ENCODE measurements around the gene CADM1. TPM values are rescaled to one million over a fixed set of nuclear protein-coding genes. Genes with fewer than 3 reads are reported as not detected.

Gene CADM1
- total RNA-seq, 1 donor from 2014 or later = 1.7 TPM

DNA sequence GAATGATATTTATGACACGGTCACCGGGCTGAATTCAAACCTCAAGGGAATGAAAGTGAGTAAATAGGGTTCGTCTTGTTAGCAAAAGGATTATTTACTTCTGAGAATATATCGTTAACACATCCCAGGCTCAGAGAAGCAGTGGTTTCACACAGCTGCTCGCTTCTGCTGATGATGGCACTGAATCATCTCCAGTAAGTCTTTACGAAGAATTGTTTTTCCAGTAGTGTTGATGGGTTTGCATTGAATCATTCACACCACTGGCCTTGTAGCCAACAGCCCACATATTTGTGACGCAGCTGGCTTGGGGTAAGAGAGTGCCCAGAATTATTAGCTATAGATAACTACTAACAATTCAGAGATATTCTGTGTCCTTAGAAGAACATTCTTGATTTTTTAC lies 236.3 kb downstream of the CADM1 start:
- Mint-ChIP-seq H3K27ac (no peak overlapping the region), H3K4me1 (ENCODE audit: low read depth) (no peaks in the 10 kb centered on the region), H3K4me3 (ENCODE audit: low read depth) (no peak overlapping the region), H3K36me3 (ENCODE audit: low read depth) (no peaks in the 10 kb centered on the region), H3K27me3 (ENCODE audit: low read depth) (peaks cover 6% of the 10 kb centered on the region), H3K9me3 (no peaks in the 10 kb centered on the region)
- DNase-seq (ENCODE audit: low spot score) = no peak
- intact Hi-C loops (cut with micrococcal nuclease) = no loop called here

DNA sequence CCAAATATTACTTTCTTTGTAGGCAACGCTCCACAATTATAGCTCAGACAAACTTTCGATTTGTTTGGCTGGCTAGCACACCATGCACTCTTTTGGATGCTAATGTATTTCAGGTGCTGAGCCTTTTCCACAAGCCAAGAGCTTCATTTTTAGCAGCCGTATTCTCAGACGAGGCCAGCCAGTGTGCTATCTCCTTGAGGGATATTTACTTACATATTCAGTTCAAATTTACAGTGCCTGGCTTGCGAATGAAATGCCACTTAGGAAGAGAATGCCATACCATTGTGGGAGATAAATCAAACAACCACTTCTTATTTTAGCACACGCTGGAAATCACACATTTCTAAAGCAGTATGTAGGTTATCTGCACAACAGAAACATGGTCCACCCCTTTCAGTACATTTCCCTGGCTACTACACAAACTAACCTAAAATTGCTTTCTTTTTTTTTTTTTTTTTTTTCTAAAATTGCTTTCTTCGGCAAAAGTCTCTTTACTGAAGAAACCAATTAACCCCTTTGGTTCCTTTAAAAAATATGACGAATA lies 236.9 kb downstream of the CADM1 start:
- Mint-ChIP-seq H3K36me3 (ENCODE audit: low read depth) (no peaks in the 10 kb centered on the region), H3K9me3 (no peaks in the 10 kb centered on the region), H3K4me1 (ENCODE audit: low read depth) (no peaks in the 10 kb centered on the region), H3K27ac (no peak overlapping the region), H3K27me3 (ENCODE audit: low read depth) (peaks cover 6% of the 10 kb centered on the region), H3K4me3 (ENCODE audit: low read depth) (no peak overlapping the region)
- no peak for DNase-seq (ENCODE audit: low spot score)
- intact Hi-C loops (cut with micrococcal nuclease) = no loop called here

DNA sequence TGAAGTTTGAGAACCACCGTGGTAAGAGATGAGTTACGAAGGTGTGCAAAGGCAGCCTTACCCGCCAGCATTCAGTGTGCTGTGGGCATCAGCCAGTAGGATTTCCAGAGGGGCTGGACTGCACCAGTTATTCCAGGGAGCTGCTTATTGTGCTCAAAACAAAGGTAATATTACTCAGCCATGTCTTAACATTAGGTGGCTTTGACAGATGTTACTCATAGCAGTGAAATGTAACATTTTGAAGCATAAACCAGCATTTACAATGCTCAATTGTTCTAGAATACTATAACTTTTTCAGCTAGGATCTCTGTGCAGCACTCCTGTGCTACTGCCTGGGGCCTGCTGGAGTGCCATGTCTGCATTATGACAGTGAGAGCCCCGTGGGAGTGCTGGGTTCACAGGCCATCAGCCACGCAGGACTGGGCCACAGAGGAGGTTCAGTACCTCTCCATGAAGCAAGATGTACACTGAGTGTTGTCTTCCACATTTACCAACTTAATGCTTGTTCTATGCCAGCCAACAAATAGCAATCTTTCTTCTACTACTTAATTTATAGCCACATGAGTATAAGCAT lies 238.1 kb downstream of the CADM1 start:
- Mint-ChIP-seq H3K4me3 (ENCODE audit: low read depth) (no peak overlapping the region), H3K4me1 (ENCODE audit: low read depth) (no peaks in the 10 kb centered on the region), H3K9me3 (no peaks in the 10 kb centered on the region), H3K27ac (no peak overlapping the region), H3K27me3 (ENCODE audit: low read depth) (peaks cover 6% of the 10 kb centered on the region), H3K36me3 (ENCODE audit: low read depth) (no peaks in the 10 kb centered on the region)
- no peak for DNase-seq (ENCODE audit: low spot score)
- intact Hi-C loops (cut with micrococcal nuclease) = no loop called here

DNA sequence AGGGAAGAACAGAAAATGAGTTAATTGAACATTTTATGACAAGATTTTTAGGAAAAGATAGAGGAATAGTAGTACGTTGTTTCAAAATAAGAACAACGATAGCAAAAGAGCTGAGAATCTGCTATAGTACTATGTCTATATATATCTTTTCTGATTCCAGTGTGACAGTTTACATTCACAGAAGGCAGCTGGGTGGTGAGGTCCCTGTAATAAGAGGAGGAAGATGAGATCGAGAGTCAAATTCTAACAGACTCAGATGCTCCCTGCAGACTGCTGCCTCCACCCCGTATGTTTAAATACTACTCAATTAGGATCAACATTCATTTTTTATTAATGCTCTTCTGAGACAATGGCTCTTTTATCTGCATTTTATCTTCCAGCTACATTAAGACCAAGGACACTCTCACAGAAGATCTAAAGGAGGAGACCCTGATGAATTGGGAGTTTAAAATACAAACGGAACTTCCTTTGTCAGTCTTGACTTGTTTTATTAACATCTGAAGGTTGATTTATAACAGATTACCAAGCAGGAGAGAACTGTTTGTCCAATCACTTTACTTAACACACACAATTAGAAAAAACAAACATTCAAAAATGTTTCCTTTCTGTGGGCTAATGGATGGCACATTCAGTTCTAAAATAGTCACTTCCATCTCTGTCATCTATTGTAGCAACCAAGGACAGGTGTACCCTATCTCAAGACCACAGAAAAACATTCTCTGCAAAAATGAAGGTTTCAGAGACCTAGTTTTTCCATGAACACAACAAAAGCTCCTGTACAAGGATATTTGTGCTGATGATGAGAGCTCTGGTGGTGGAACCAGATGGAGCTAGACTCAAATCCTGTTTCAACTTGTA lies 240.2 kb downstream of the CADM1 start:
- H3K27ac Mint-ChIP-seq = no peak overlapping the region
- DNase-seq (ENCODE audit: low spot score) = no peak
- no peaks in the 10 kb centered on the region for H3K9me3 Mint-ChIP-seq
- H3K36me3 Mint-ChIP-seq (ENCODE audit: low read depth) = no peaks in the 10 kb centered on the region
- H3K27me3 Mint-ChIP-seq (ENCODE audit: low read depth) = peaks cover 6% of the 10 kb centered on the region
- no peak overlapping the region for H3K4me3 Mint-ChIP-seq (ENCODE audit: low read depth)
- intact Hi-C loops (cut with micrococcal nuclease) = no loop called here
- no peaks in the 10 kb centered on the region for H3K4me1 Mint-ChIP-seq (ENCODE audit: low read depth)

DNA sequence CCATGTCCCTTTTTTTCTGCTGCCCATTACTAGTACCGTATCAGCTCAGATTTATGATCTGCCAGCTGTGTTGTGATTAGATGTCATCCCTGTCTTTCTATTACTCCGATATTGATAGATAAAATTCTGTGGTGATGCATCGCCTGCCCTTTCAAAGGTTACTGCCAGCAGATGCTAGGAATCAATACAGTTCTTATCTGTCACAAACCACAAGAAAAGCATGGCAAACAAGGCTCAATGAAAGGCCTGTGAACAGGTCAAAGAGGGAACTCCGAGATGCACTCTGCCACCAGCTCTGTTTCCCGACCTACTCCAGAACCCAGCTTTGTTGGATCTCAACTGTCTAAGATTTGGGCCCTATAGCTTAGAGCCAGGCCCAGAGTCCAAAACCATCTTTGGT lies 246.0 kb downstream of the CADM1 start:
- H3K27ac Mint-ChIP-seq = no peak overlapping the region
- no peaks in the 10 kb centered on the region for H3K36me3 Mint-ChIP-seq (ENCODE audit: low read depth)

DNA sequence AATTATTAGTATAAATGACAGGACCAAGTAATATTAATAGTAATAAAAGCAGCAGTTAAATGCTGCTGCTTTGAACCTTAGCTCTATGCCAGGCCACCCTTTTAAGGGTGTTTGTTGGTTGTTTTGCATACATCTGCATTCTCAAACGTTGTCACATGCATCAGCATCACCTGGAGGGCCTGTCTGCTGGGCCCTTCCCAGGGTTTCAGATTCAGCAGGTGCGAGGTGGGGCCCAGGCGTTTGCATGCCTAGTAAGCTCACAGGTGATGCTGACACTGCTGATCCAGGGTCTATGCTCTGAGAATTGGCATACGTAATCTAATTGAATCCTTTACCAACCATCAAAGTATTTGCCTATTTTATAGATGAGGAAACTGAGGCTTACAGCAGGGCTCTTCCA lies 246.5 kb downstream of the CADM1 start:
- peaks cover 18% of the 10 kb centered on the region for H3K27me3 Mint-ChIP-seq (ENCODE audit: low read depth)
- no peak overlapping the region for H3K4me3 Mint-ChIP-seq (ENCODE audit: low read depth)
- no peak overlapping the region for H3K27ac Mint-ChIP-seq
- no peaks in the 10 kb centered on the region for H3K36me3 Mint-ChIP-seq (ENCODE audit: low read depth)
- DNase-seq (ENCODE audit: low spot score) = no peak
- peaks cover 10% of the 10 kb centered on the region for H3K4me1 Mint-ChIP-seq (ENCODE audit: low read depth)
- intact Hi-C loops (cut with micrococcal nuclease) = no loop called here
- no peaks in the 10 kb centered on the region for H3K9me3 Mint-ChIP-seq

More for the DNA sequence above, 246.0 kb downstream of the CADM1 start:
- Mint-ChIP-seq H3K9me3 (no peaks in the 10 kb centered on the region), H3K4me1 (ENCODE audit: low read depth) (peaks cover 10% of the 10 kb centered on the region), H3K4me3 (ENCODE audit: low read depth) (no peak overlapping the region), H3K27me3 (ENCODE audit: low read depth) (peaks cover 14% of the 10 kb centered on the region)
- DNase-seq (ENCODE audit: low spot score) = no peak
- intact Hi-C loops (cut with micrococcal nuclease) = no loop called here

DNA sequence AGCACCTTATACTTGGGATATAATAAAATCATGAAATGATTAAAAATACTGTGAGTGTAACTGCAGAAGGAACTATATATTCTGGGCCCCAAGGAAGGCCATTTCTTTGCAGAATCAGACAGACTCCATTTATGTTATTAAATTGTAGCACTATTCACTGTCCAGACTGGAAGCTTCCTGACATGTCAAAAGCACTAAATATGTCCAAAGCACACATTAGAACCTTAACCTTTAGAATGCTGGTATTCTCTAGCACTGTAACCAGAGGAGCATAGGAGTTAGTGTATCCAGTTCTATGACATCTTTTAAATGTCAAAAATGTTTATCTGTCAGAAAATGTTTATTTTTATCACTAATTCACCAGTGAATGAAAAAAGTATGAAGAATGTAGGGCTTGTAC lies 246.9 kb downstream of the CADM1 start:
- H3K4me1 Mint-ChIP-seq (ENCODE audit: low read depth) = peaks cover 10% of the 10 kb centered on the region
- H3K9me3 Mint-ChIP-seq = no peaks in the 10 kb centered on the region
- intact Hi-C loops (cut with micrococcal nuclease) = no loop called here
- DNase-seq (ENCODE audit: low spot score) = no peak
- H3K27me3 Mint-ChIP-seq (ENCODE audit: low read depth) = peaks cover 22% of the 10 kb centered on the region
- H3K36me3 Mint-ChIP-seq (ENCODE audit: low read depth) = no peaks in the 10 kb centered on the region
- no peak overlapping the region for H3K4me3 Mint-ChIP-seq (ENCODE audit: low read depth)
- no peak overlapping the region for H3K27ac Mint-ChIP-seq

DNA sequence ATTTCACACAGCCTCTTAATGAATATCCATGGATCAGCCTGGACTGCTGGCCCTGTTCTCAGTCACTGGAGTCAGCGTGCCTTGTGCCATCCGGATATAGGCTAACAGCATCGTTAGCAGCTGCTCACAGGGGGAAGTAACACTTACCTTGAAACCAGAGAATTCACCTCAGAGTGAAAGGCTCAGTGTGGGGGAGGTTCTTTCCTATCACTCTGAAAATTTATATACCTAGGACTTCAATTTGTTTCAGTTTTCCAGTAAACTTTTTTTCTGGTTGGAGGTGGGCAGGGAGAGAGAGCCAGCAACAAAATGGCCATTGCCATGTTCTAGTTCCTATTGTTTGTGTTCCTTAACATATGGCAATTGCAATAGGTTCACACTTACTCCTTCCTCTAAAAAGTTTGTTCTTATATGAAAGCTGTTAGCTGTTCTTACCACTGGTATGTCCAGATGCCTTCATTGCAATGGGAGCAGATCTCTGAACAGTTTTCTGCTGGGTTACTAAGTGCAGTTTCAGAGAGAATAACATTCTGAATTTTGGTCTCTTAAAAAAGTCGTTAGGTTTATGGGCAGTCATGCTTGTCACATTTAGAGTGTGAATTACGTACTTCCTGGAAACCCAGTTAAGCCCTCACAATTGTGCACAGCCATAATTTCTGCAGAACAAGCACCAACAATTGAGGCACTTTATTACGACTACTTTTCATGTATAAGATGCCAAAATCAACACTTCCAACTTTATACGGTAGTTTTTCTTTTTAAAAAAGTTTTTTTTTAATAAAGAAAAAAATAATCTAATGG lies 247.6 kb downstream of the CADM1 start:
- Mint-ChIP-seq H3K27ac (no peak overlapping the region), H3K4me1 (ENCODE audit: low read depth) (peaks cover 10% of the 10 kb centered on the region), H3K36me3 (ENCODE audit: low read depth) (no peaks in the 10 kb centered on the region), H3K27me3 (ENCODE audit: low read depth) (peaks cover 24% of the 10 kb centered on the region), H3K4me3 (ENCODE audit: low read depth) (no peak overlapping the region), H3K9me3 (no peaks in the 10 kb centered on the region)
- DNase-seq (ENCODE audit: low spot score) = no peak
- intact Hi-C loops (cut with micrococcal nuclease) = no loop called here

DNA sequence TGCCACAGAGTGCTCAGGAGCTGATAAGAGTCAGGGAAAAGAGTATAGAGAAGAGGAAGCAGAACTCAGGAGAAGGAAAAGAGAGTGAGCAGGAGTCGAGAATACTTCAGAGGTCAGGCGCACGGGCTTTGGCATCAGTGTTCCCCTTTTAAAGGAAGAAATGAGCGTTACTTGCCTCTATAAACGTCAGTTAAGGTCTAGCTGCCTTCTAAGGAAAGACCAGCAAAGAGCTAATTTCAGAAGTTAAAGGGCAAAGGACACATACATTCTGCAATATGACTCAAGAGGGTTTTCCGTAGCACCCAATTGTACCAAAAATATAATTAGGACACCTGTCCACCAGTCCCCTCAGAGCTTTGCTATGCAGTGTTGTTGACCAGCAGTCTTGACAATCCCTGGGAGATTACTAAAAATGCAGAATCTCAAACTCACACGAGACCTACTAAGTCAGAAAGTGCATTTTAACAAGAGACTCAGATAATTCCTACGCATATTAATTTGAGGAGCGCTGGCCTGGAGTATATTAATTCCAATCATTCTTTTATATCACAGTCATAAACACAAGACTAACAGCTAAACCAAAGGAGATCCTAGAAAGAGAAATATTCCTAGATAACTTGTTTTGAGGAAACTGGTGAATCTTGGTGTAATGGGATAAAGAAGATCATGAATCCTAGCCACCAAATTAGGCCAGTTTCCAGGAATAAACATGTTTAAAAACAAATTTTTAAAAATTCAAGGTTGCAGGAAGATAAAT lies 249.0 kb downstream of the CADM1 start:
- Mint-ChIP-seq H3K4me1 (ENCODE audit: low read depth) (peaks cover 10% of the 10 kb centered on the region), H3K36me3 (ENCODE audit: low read depth) (no peaks in the 10 kb centered on the region), H3K27me3 (ENCODE audit: low read depth) (peaks cover 29% of the 10 kb centered on the region), H3K4me3 (ENCODE audit: low read depth) (no peak overlapping the region), H3K9me3 (no peaks in the 10 kb centered on the region), H3K27ac (no peak overlapping the region)
- DNase-seq (ENCODE audit: low spot score) = no peak
- intact Hi-C loops (cut with micrococcal nuclease) = no loop called here

DNA sequence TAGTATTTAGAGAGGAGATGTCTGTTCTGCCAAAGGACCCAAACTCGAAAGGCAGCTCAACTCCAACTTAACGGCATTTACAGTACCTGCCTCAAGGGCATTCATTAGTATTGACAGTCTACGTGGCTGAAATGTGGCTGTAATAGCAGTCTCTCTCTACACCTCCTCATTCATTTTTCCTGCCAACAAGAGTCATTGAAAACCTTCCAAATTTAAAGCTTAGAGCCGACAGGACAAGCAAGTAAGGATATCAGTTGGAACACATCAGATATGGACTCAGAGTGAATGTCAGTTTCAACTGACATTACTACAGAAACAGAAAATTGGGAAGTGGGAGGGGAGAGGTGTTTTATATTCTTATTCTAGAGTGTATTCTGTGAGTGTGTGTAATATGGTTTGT lies 253.1 kb downstream of the CADM1 start:
- H3K4me3 Mint-ChIP-seq (ENCODE audit: low read depth) = no peak overlapping the region
- intact Hi-C loops (cut with micrococcal nuclease) = no loop called here
- no peak for DNase-seq (ENCODE audit: low spot score)
- no peaks in the 10 kb centered on the region for H3K36me3 Mint-ChIP-seq (ENCODE audit: low read depth)
- no peaks in the 10 kb centered on the region for H3K9me3 Mint-ChIP-seq
- no peak overlapping the region for H3K27ac Mint-ChIP-seq
- peaks cover 38% of the 10 kb centered on the region for H3K27me3 Mint-ChIP-seq (ENCODE audit: low read depth)
- H3K4me1 Mint-ChIP-seq (ENCODE audit: low read depth) = peaks cover 5% of the 10 kb centered on the region

DNA sequence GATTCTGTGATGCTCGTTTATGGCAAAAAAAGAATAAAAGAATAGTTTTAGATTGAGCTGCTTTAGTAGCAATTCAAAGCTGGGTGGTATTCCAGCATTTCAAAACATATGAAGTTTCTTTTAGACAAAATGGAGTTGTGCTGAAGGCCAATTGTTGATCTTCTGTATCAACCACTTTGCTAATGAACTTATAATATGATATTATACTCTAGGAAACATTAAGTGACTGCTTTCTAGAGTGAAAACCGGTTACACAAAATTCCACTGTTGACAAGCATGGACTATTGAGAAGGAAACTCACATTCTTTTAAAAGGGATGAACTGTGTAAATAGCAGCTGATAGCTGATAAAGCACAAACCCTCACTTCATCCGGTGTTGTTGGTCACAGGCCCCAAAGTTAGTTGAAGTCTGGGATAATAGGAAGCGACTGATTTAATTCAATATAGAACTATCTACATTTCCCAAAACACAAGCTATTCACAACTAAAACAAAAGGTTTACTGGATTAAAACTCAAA lies 255.1 kb downstream of the CADM1 start:
- Mint-ChIP-seq H3K4me1 (ENCODE audit: low read depth) (no peaks in the 10 kb centered on the region), H3K4me3 (ENCODE audit: low read depth) (no peak overlapping the region)

DNA sequence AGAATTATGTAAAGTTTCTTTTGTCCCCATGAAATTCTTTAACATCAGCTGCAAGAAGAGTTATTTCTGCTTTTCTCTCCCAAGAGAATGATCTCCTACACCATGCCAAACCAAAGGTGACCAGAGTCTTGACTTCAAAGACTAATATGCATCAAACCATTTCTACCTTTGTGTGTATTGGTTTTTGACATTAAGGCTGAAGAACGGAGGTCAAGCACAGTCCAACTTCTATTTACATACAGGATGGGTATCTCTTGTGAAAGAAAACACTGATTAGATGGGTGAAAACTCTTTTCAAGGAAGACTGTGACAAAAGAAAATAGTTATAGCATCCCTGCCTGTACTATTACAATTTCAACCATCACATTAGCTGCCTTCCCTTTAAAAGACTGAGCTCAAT lies 256.3 kb downstream of the CADM1 start:
- Mint-ChIP-seq H3K9me3 (no peaks in the 10 kb centered on the region), H3K4me1 (ENCODE audit: low read depth) (no peaks in the 10 kb centered on the region)

More for the DNA sequence above, 255.1 kb downstream of the CADM1 start:
- DNase-seq (ENCODE audit: low spot score) = no peak
- intact Hi-C loops (cut with micrococcal nuclease) = no loop called here
- no peaks in the 10 kb centered on the region for H3K9me3 Mint-ChIP-seq
- H3K36me3 Mint-ChIP-seq (ENCODE audit: low read depth) = no peaks in the 10 kb centered on the region
- H3K27ac Mint-ChIP-seq = no peak overlapping the region
- peaks cover 32% of the 10 kb centered on the region for H3K27me3 Mint-ChIP-seq (ENCODE audit: low read depth)

More for the DNA sequence above, 256.3 kb downstream of the CADM1 start:
- Mint-ChIP-seq H3K36me3 (ENCODE audit: low read depth) (no peaks in the 10 kb centered on the region), H3K27me3 (ENCODE audit: low read depth) (peaks cover 26% of the 10 kb centered on the region), H3K4me3 (ENCODE audit: low read depth) (no peak overlapping the region), H3K27ac (no peak overlapping the region)
- intact Hi-C loops (cut with micrococcal nuclease) = no loop called here
- DNase-seq (ENCODE audit: low spot score) = no peak

All from activated T-helper 2 cell treated with anti-CD3 and anti-CD28 coated beads, Interferon-gamma antibody, Interleukin-2, Interleukin-4, amounts not matched to agents 10 μg/mL and 5 μg/mL and 100 μg/mL, durations not matched to agents 14 hours and 24 hours and 36 hours (primary cell).